ENCODE results near the gene FAM120A.

The FAM120A gene

GRCh38 chr9:93566408-93567270, 115.2 kb downstream of the FAM120A start:
- Histone ChIP-seq H2AK5ac (ENCODE audit: low read length, severe bottlenecking) (peak overlapping the region; percentile 70), H3K9me3 (ENCODE audit: control insufficient read depth, low read length) (peaks cover 13% of the 10 kb centered on the region), H3K4ac (ENCODE audit: low read depth in 1 of 2, low read length in 2 of 2) (peak overlapping the region; percentile 86 to 97), H2AFZ (ENCODE audit: low read depth, low read length) (peak overlapping the region; percentile 60), H2BK15ac (ENCODE audit: low read depth, poor library complexity, severe bottlenecking) (peak overlapping the region; percentile 17), H3K4me2 (ENCODE audit: low read length, poor library complexity, severe bottlenecking) (peak overlapping the region; percentile 57), H4K91ac (ENCODE audit: low read length) (peak overlapping the region; percentile 85), H3K18ac (ENCODE audit: low read depth in 1 of 2, low read length in 2 of 2) (peak overlapping the region; percentile 52 to 73), H3K27ac (ENCODE audit: low read length, poor library complexity, severe bottlenecking) (peak overlapping the region; percentile 88), H3K9ac (ENCODE audit: low read length) (peak overlapping the region; percentile 99), H3K4me1 (ENCODE audit: control insufficient read depth, insufficient read depth, low read depth, low read length) (peaks cover 9% of the 10 kb centered on the region), H3K14ac (ENCODE audit: low read length in 2 of 2) (peak overlapping the region in 1 of 2 experiments; percentile 92), H2BK5ac (ENCODE audit: low read depth, low read length, poor library complexity, severe bottlenecking) (no peak overlapping the region), H3K27me3 (ENCODE audit: control insufficient read depth in 1 of 2, insufficient read depth in 1 of 2, low read length in 2 of 2) (no peaks in the 10 kb centered on the region), H3K36me3 (ENCODE audit: control insufficient read depth in 1 of 2, insufficient read depth in 2 of 2, low read depth in 1 of 2, low read length in 2 of 2) (peaks cover 22 to 39% of the 10 kb centered on the region in 2 experiments), H3K79me1 (replicated peaks; ENCODE audit: low read length, poor library complexity, severe bottlenecking) (peaks cover 10% of the 10 kb centered on the region), H4K8ac (ENCODE audit: low read length) (peak overlapping the region; percentile 96), H3K4me3 (ENCODE audit: insufficient read depth in 1 of 2, low read depth in 1 of 2, low read length in 2 of 2) (peak overlapping the region; percentile 51 to 79), H2BK12ac (ENCODE audit: low read length in 2 of 2) (no peak overlapping the region), H2BK120ac (ENCODE audit: low read depth, low read length) (no peak overlapping the region), H3K23ac (ENCODE audit: low read length in 2 of 2) (no peak overlapping the region)
- 12% methylated on average over 66 of the region's 69 CpGs for WGBS
- peak; percentile 94 for DNase-seq

GRCh38 chr9:93567271-93567959, 115.9 kb downstream of the FAM120A start:
- Histone ChIP-seq H4K91ac (ENCODE audit: low read length) (peak overlapping the region; percentile 85), H2BK120ac (ENCODE audit: low read depth, low read length) (no peak overlapping the region), H3K79me1 (replicated peaks; ENCODE audit: low read length, poor library complexity, severe bottlenecking) (peaks cover 9% of the 10 kb centered on the region), H3K23ac (ENCODE audit: low read length in 2 of 2) (no peak overlapping the region), H2AFZ (ENCODE audit: low read depth, low read length) (no peak overlapping the region), H3K4me1 (ENCODE audit: control insufficient read depth, insufficient read depth, low read depth, low read length) (peaks cover 9% of the 10 kb centered on the region), H2AK5ac (ENCODE audit: low read length, severe bottlenecking) (peak overlapping the region; percentile 70), H3K18ac (ENCODE audit: low read depth in 1 of 2, low read length in 2 of 2) (peak overlapping the region; percentile 52 to 73), H3K27ac (ENCODE audit: low read length, poor library complexity, severe bottlenecking) (peak overlapping the region; percentile 88), H4K8ac (ENCODE audit: low read length) (peak overlapping the region; percentile 96), H3K4me3 (ENCODE audit: insufficient read depth in 1 of 2, low read depth in 1 of 2, low read length in 2 of 2) (peak overlapping the region; percentile 51 to 79), H3K27me3 (ENCODE audit: control insufficient read depth in 1 of 2, insufficient read depth in 1 of 2, low read length in 2 of 2) (no peaks in the 10 kb centered on the region), H3K9me3 (ENCODE audit: control insufficient read depth, low read length) (peaks cover 13% of the 10 kb centered on the region), H3K36me3 (ENCODE audit: control insufficient read depth in 1 of 2, insufficient read depth in 2 of 2, low read depth in 1 of 2, low read length in 2 of 2) (peaks cover 19 to 31% of the 10 kb centered on the region in 2 experiments), H3K14ac (ENCODE audit: low read length in 2 of 2) (peak overlapping the region in 1 of 2 experiments; percentile 92), H3K9ac (ENCODE audit: low read length) (peak overlapping the region; percentile 99), H3K4ac (ENCODE audit: low read depth in 1 of 2, low read length in 2 of 2) (peak overlapping the region; percentile 86 to 97), H3K4me2 (ENCODE audit: low read length, poor library complexity, severe bottlenecking) (peak overlapping the region; percentile 57), H2BK15ac (ENCODE audit: low read depth, poor library complexity, severe bottlenecking) (no peak overlapping the region), H2BK5ac (ENCODE audit: low read depth, low read length, poor library complexity, severe bottlenecking) (no peak overlapping the region), H2BK12ac (ENCODE audit: low read length in 2 of 2) (peak overlapping the region; percentile 22)
- WGBS: 96% methylated on average over 14 of the region's 15 CpGs
- DNase-seq: no peak

GRCh38 chr9:93568169-93568568, 116.7 kb downstream of the FAM120A start:
- H3K27ac ChIP-seq (ENCODE audit: low read length, poor library complexity, severe bottlenecking): no peak overlapping the region
- no peak for DNase-seq
- no peak overlapping the region for H2BK5ac ChIP-seq (ENCODE audit: low read depth, low read length, poor library complexity, severe bottlenecking)
- H3K4me2 ChIP-seq (ENCODE audit: low read length, poor library complexity, severe bottlenecking): no peak overlapping the region
- H3K27me3 ChIP-seq (ENCODE audit: control insufficient read depth in 1 of 2, insufficient read depth in 1 of 2, low read length in 2 of 2): no peaks in the 10 kb centered on the region
- H2AK5ac ChIP-seq (ENCODE audit: low read length, severe bottlenecking): no peak overlapping the region
- no peak overlapping the region for H2AFZ ChIP-seq (ENCODE audit: low read depth, low read length)
- H3K14ac ChIP-seq (ENCODE audit: low read length in 2 of 2): no peak overlapping the region
- H4K91ac ChIP-seq (ENCODE audit: low read length): no peak overlapping the region
- no peak overlapping the region for H3K9ac ChIP-seq (ENCODE audit: low read length)
- no peak overlapping the region for H2BK12ac ChIP-seq (ENCODE audit: low read length in 2 of 2)
- WGBS: over 99% methylated on average over 5 of the region's 5 CpGs
- no peak overlapping the region for H3K18ac ChIP-seq (ENCODE audit: low read depth in 1 of 2, low read length in 2 of 2)
- H3K79me1 ChIP-seq (replicated peaks; ENCODE audit: low read length, poor library complexity, severe bottlenecking): peaks cover 9% of the 10 kb centered on the region
- no peak overlapping the region for H4K8ac ChIP-seq (ENCODE audit: low read length)
- no peak overlapping the region for H3K4me3 ChIP-seq (ENCODE audit: insufficient read depth in 1 of 2, low read depth in 1 of 2, low read length in 2 of 2)
- H3K23ac ChIP-seq (ENCODE audit: low read length in 2 of 2): no peak overlapping the region
- no peak overlapping the region for H2BK120ac ChIP-seq (ENCODE audit: low read depth, low read length)
- H3K36me3 ChIP-seq (ENCODE audit: control insufficient read depth in 1 of 2, insufficient read depth in 2 of 2, low read depth in 1 of 2, low read length in 2 of 2): peaks cover 15 to 23% of the 10 kb centered on the region in 2 experiments
- peaks cover 9% of the 10 kb centered on the region for H3K4me1 ChIP-seq (ENCODE audit: control insufficient read depth, insufficient read depth, low read depth, low read length)
- H3K4ac ChIP-seq (ENCODE audit: low read depth in 1 of 2, low read length in 2 of 2): no peak overlapping the region
- no peak overlapping the region for H2BK15ac ChIP-seq (ENCODE audit: low read depth, poor library complexity, severe bottlenecking)
- peaks cover 13% of the 10 kb centered on the region for H3K9me3 ChIP-seq (ENCODE audit: control insufficient read depth, low read length)

- H2BK15ac ChIP-seq (ENCODE audit: low read depth, poor library complexity, severe bottlenecking): no peak overlapping the region
- H3K23ac ChIP-seq (ENCODE audit: low read length in 2 of 2): no peak overlapping the region
- no peak overlapping the region for H2BK5ac ChIP-seq (ENCODE audit: low read depth, low read length, poor library complexity, severe bottlenecking)
- no peak overlapping the region for H3K18ac ChIP-seq (ENCODE audit: low read depth in 1 of 2, low read length in 2 of 2)
- no peak overlapping the region for H3K4me2 ChIP-seq (ENCODE audit: low read length, poor library complexity, severe bottlenecking)
- H3K4ac ChIP-seq (ENCODE audit: low read depth in 1 of 2, low read length in 2 of 2): no peak overlapping the region
- H3K27me3 ChIP-seq (ENCODE audit: control insufficient read depth in 1 of 2, insufficient read depth in 1 of 2, low read length in 2 of 2): no peaks in the 10 kb centered on the region
- no peak overlapping the region for H2AK5ac ChIP-seq (ENCODE audit: low read length, severe bottlenecking)
- no peak overlapping the region for H4K91ac ChIP-seq (ENCODE audit: low read length)
- no peak overlapping the region for H2AFZ ChIP-seq (ENCODE audit: low read depth, low read length)
- peaks cover 9% of the 10 kb centered on the region for H3K4me1 ChIP-seq (ENCODE audit: control insufficient read depth, insufficient read depth, low read depth, low read length)
- no peak overlapping the region for H2BK12ac ChIP-seq (ENCODE audit: low read length in 2 of 2)
- H3K4me3 ChIP-seq (ENCODE audit: insufficient read depth in 1 of 2, low read depth in 1 of 2, low read length in 2 of 2): no peak overlapping the region
- H3K27ac ChIP-seq (ENCODE audit: low read length, poor library complexity, severe bottlenecking): no peak overlapping the region
- 93% methylated on average over 1 of the region's 1 CpG for WGBS
- H3K14ac ChIP-seq (ENCODE audit: low read length in 2 of 2): no peak overlapping the region
- H3K36me3 ChIP-seq (ENCODE audit: control insufficient read depth in 1 of 2, insufficient read depth in 2 of 2, low read depth in 1 of 2, low read length in 2 of 2): peaks cover 6 to 9% of the 10 kb centered on the region in 2 experiments
- no peak overlapping the region for H4K8ac ChIP-seq (ENCODE audit: low read length)
- no peak overlapping the region for H3K9ac ChIP-seq (ENCODE audit: low read length)
- peaks cover 11% of the 10 kb centered on the region for H3K79me1 ChIP-seq (replicated peaks; ENCODE audit: low read length, poor library complexity, severe bottlenecking)
- no peak overlapping the region for H2BK120ac ChIP-seq (ENCODE audit: low read depth, low read length)
- no peak for DNase-seq
- peaks cover 13% of the 10 kb centered on the region for H3K9me3 ChIP-seq (ENCODE audit: control insufficient read depth, low read length)
Measured at GRCh38 chr9:93569621-93570174, 118.2 kb downstream of the FAM120A start.
